HG02571 (cell line): ENCODE measurements around the gene VCL.
"Not testable (repeated sequence)": the region's sequence is repeated elsewhere in the genome, so short reads cannot be mapped to it uniquely, and the experiment has no call there.

Source experiments
- ATAC-seq: cut with Tn5 transposase; IDR thresholded peaks from one replicate; pipeline ENCODE4 v1.9.1; 2021; ENCODE audit warnings: mild to moderate bottlenecking, moderate library complexity; ENCODE audit not compliant: unreplicated experiment

VCL gene

DNA sequence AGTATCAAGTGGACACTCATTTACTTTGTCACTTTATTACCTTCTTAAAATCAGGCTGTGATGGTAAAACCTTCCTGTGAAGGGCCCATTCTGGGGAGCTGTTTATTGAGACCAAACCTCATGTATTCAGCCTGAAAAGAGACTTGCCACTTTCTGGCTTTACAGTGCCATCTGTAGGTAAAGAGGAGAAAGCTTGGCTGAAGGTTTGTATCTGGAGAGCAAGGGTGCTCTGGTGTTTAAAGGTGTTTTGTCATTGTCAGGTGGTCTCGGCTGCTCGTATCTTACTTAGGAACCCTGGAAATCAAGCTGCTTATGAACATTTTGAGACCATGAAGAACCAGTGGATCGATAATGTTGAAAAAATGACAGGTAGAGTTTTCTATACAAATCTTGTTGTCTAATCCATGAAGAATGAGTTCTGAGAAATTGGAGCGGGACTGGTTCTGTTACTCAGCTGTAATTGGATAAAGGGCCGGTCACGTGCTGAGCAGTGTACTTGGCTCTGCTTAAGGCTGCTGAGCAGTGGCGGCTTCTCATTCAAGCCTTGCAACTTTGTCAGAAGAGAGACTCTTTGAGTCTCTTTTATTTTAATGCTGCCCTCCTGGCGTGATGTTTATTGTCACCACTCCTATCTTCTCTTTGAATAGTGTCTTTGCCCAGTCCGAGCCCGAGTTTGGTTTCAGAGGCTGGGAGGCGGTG is 105.8 kb downstream of the VCL start:
- ATAC-seq, result no peak

DNA sequence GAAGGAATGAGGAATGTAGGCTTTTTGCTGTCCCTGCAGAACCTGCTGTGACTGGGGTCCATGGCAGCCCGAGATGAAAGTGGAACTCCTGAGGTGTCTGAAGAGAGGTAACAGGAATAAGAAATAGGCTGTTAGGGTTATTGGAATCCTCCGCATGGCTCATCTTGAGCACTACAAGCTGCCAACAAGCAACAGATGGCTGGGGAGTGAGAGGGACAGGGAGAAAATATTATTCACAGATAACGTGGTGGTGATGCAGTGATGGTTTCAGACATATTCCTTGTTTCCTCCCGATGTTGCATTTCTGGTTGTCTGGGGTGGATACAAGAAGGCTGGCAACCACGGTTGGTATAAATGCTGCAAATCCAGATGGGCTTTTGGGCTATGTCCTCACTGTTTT is 106.6 kb downstream of the VCL start:
- no peak for ATAC-seq

DNA sequence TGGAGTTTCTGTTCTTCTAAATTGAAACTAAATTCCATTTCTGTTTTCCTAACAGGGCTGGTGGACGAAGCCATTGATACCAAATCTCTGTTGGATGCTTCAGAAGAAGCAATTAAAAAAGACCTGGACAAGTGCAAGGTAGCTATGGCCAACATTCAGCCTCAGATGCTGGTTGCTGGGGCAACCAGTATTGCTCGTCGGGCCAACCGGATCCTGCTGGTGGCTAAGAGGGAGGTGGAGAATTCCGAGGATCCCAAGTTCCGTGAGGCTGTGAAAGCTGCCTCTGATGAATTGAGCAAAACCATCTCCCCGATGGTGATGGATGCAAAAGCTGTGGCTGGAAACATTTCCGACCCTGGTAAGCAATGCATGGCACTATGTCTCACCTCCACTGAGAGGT is 107.1 kb downstream of the VCL start:
- ATAC-seq, result no peak

DNA sequence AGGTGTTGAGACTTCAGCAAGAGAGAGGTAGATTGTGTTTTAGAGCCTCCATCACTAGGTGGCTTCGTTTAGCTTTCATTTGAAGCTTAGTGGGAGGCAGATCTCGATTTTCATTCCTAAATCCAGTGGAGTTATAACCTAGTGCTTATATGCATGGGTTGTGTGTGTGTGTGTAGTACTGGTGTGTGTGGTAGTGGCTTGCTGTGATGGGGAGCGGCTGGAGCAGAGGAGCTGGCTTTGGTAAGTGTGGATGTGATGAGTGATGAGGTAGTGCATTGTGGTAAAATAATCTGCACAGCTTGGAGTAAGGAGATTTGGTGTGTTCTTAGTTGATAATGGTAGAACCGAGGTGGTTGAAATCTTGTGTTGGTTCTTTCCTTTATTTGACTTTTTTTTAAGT is 109.5 kb downstream of the VCL start:
- no peak for ATAC-seq

DNA sequence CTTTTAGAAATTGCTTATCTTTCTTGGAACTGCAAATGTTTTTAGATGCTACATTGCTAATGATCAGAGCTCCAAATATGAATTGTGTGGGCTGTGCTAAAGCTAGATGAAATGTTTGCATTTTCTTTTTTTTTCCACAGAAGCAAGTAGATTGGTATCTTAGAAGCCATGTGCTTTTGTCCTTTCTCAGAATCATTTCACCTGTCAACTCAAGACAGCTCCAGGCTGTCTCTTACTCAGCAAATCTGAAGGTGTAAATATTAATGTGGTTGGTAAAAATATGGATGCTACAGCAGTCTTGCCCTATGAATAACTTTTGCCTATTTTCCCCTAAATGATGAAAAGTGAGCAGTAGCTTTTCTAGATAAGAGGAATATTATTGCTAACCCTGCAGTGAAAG is 111.5 kb downstream of the VCL start:
- no peak for ATAC-seq

DNA sequence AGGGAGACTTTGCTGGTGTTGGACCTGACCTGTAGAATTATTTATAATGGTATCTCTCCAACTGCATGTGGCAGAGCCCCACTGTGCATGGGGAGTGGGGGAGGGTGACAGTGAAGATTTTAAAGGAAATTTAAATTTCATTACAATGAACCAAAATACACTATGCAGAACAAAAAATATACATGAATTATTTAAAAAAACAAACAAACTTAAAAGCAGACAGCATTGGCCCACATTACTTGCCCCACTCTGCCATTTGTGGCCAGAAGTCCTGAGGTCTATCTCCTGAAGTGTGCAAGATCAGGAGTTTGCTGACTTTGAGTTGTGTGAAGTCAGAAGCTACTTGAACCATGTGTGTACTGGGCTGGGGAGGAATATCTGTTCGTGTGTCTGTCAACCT is 112.2 kb downstream of the VCL start:
- ATAC-seq, result no peak

DNA sequence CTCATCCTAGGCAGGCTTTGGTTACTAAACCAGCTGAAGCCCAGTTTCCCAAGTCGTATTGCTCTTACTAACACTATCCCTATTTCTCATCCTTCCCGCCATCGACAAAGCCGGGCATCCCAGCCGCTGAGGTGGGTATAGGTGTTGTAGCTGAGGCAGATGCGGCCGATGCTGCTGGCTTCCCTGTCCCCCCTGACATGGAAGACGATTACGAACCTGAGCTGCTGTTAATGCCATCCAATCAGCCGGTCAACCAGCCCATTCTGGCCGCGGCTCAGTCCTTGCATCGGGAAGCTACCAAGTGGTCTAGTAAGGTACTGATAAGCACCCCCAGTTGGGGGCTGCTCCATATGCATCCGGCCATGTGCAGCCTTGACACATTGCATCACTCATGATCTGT is 113.9 kb downstream of the VCL start:
- no peak for ATAC-seq

DNA sequence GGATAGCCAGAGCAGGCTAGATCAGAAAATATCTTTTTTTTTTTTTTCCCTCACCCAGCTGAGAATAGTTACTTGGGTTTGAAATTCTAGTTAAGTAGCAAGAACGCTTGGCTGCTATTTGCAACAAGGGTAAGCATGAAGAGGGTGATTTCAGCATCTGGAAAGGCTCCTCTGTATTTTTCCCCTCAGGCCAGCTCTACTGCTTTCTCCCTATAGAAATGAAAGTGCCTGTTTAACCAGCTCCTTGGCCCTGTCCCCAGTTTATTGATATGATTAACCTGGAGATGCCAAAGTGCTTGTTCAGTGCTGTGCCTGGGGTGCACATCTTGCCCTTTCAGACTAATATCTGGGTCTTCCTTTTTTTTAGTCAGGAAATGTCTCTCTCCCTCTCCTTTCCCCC is 115.6 kb downstream of the VCL start:
- ATAC-seq, result no peak

DNA sequence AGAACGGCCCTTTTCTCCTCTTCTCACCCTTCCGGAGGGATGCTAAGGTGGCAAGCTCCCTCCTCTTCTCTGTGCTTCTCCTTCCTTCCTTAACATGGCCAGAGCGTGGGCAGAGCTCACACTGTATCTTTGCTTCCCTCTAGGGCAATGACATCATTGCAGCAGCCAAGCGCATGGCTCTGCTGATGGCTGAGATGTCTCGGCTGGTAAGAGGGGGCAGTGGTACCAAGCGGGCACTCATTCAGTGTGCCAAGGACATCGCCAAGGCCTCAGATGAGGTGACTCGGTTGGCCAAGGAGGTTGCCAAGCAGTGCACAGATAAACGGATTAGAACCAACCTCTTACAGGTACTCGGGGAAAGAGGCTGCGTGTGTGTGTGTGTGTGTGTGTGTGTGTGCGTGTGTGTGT is 116.1 kb downstream of the VCL start:
- ATAC-seq, result no peak

DNA sequence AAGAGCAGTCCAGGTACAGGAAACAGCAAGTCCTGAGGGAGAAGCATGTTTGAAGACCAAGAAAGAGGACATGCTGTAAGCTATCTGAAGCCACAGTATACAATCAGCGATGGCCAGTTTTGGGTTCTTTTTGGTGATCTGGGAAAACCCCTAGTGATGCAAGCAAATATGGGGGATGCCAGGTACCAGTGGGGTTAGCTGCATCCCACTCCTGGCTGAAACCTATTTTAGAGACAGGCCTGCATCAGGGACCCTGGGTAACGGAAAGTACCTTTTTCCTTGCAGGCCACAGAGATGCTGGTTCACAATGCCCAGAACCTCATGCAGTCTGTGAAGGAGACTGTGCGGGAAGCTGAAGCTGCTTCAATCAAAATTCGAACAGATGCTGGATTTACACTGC is 119.8 kb downstream of the VCL start:
- no peak for ATAC-seq

DNA sequence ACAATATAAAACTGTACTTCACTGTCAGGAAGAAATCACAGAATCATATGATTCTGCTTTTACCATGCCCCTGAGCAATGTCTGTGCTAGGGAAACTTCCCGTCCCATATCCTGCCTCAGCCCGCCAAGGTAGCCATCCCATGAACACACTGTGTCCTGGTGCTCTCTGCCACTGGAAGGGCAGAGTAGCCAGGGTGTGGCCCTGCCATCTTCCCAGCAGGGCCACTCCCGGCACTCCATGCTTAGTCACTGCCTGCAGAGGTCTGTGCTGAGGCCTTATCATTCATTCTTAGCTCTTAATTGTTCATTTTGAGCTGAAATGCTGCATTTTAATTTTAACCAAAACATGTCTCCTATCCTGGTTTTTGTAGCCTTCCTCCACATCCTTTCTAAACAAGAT is 120.9 kb downstream of the VCL start:
- no peak for ATAC-seq

DNA sequence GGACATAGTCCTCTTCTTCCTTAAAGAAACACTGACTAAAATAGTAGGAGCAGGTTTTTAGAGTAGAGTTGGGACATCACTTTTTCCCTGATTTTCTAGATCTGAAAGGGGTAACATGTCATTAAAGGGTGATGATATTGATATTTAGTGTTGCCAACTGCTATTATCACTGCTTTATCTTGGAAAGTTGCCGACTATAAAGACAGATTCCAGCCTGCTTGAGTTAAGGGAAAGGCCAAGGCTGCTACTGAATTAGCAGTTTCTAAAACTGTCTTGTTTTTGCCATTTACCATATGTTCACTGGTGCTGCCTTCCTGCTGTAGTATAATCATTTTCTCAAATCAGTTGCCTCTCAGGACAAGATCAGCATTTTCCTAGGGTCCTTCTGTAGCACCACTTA is 123.0 kb downstream of the VCL start:
- ATAC-seq, result no peak

DNA sequence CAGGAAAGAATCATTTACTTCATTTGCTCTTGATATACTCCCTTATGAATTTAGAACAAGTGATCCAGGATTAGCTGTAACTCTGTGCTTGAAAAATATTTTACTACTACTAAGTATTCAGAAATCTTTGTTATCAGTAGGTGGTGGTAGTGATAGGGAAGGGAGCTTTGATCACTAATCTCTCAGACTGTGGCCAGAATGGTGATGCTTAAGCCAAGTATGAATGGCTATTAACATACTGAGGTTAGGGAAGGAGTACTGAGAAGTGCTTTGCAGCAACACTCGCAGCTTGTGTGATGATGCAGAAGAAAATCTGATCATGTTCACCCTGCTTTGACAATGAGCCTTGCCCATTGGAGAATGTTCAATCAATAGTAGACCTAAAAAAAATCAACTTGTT is 123.5 kb downstream of the VCL start:
- ATAC-seq, result no peak

DNA sequence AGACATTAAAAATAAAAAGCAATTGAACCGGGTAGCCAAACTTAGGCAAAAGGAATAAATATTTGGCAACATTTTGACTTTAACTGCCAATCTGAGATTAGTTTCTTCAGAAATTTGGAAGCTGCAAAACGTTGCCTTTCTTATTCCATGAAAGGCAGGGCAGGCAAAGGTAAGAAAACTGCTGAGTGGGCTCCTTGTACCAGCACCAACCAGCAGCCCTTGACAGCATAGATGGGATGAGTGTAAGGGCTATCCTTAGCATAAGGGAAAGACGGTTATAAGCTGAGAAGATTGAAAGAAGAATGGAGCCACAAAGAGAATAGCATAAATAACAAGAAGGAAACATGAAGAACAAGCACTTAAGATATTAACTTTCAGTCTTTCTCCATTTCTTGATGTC is 124.1 kb downstream of the VCL start:
- no peak for ATAC-seq

DNA sequence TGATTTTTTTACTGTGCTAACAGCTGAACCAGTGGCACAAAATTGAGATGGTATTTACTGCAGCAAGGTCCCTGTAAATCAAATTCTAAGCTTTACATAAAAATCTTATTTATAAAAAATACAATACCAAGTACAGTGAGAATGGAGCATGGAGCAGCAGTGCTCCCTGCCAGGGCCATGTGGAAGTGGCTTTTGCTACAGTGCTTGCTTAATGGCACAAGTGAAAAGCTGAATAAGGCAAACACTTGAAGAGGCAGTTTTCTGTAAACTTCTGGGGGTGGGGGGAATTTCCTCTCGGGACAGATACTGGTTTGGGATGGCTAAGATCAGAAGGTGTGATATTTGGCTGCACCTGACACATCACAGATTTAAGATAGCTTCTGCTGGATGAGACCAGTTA is 125.2 kb downstream of the VCL start:
- no peak for ATAC-seq

DNA sequence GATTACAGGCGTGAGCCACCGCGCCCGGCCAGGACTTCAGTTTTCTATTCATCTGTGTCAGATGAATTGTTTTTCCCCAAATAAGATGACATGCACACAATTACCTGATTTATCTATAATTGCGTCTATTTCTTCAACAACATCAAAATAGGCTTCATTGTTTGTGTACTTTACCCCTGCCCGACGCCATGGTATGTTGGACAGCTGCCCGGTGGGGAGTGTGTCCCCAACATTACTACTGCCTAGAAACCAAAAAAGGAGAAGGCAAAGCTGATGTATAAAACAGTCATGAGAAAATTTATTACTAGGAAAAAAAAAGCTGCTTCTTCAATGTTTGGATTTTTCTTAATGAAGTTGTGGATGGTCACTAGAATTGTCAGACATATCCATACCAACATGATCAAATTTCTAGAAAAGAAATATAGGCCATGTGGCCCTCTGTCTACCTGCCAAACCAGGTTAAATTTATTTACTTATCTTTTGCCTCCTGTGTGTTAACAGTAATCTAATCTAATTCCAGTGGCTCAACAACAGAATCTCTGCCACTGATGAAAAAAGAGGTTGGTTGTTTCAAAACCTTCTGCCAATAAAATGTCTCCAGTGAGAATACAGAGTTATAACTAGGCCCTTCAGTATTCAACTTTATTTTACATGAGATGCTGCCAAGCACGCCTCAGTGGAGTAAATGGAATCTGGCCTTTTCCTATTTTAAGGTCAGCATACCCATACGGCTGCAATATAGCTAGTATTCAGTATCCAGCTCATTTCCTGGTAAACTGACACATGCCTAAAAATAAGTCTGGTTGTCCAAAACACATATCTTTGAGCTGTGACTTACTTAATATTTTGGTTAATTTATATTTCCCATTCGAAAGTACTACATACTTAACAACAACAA is 136.3 kb downstream of the VCL start:
- ATAC-seq, result no peak

DNA sequence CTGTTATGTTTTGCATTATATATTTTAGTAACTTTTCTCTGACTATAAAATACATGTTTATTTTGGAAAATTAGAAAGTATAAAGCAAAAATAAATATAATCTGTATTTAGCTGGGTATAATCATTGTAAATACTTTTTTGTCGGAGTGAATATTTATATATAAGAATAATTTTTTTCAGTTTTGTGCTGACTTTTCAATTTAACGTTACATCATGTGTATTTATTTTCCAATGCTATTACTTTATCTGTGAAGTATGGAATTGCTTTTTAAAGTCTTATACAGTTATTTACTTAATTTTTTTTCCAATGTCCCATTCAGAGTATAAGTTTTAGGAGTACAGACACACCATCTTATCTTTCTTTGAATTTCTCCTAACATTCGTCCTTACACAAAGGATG is 137.5 kb downstream of the VCL start:
- no peak for ATAC-seq

DNA sequence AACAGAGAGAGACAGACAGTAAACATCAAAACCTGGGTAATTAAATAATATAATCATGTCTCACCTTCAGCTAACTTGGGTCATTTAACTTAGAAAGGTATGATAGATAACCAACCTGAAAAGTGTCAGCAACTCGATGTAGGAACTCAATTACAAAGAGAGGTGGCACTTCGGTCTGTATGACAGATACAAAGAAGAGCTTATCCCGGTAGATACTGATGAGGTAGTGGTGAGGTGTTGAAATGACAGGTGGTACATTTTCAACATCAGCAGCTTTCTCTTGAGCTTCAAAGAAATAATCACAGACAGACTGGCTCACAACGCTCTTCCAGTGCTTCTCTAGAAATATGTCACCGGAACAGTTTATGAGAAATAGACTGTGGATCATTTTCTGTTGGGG is 140.1 kb downstream of the VCL start:
- ATAC-seq, result no peak

DNA sequence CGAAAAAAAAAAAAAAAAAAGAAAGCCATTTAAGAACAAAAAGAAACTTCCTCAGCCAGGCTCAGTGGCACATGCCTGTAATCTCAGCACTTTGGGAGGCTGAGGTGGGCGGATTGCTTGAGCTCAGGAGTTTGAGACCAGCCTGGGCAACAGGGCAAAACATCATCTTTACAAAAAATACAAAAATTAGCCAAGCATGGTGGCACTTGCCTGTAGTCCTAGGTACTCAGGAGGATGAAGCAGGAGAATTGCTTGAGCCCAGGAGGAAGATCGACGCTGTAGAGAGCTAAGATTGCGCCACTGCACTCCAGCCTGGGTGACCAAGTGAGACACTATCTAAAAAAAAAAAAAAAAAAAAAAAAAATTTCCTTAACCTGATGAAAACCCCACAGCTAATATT is 140.7 kb downstream of the VCL start:
- ATAC-seq, result not testable (repeated sequence)

DNA sequence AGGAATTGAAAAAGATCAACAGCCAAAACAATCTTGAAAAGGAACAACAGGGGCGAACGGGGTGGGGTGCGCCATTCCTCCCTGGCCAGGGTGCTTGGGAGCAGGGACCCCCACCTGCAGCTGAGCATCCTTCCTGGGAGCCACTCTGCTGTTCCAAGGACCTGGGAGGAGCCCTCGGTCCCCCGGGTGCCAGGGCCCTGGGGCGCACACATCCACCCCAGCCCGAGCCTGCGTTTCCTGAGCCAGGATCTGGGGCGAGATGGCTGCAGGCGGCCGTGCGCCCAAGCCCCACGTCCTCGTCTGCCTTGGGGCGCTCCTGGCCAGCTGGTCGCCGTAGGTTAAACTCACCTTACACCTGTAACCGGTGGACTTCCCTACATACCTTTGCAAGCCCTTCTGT is 142.1 kb downstream of the VCL start:
- ATAC-seq, result no peak

DNA sequence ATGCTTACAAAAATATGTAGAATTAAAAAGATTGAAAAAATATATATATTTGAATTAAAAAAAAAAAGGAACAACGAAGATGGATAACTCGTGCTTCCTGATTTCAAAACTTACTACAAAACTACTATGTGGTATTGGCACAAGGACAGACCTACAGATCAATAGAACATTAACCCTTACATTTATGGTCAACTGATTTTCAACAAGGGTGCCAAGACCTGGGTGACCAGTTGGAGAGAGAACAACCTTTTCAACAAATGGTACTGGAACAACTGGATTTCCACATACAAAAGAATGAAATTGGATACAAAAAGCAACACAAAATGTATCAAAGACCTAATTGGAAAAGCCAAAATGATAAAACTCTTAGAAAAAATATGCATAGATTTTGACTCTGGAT is 142.6 kb downstream of the VCL start:
- ATAC-seq, result no peak

DNA sequence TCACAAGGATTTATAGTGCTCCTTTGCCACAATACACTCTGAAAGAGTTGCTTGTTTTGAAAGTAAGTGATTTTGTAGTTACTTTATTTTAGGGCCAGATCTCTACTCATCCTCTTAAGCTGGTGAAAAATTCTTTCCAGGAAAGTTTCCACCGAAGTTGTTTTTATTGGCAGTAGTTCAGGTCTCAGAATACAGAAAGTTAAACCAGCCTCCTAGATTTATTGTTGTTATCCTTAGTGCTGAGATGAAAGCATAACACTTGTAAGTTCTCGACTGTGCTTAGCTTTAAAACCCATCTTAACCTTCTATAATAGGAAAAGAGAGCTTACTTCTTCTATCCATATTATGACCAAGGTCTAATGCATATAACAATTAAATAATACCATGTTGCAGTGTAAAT is 147.2 kb downstream of the VCL start:
- no peak for ATAC-seq

DNA sequence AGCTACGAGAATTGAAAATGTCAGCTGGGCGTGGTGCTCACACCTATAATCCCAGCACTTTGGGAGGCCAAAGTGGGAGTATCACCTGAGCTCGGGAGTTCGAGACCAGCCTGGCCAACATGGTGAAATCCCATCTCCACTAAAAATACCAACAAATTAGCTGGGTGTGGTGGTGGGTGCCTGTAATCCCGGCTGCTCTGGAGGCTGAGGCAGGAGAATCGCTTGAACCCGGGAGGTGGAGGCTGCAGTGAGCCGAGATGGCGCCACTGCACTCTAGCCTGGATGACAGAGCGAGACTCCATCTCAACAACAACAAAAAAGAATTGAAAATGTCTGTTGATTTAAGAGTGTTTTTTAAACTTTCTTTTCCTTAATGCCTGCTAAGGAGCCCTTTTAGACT is 149.1 kb downstream of the VCL start:
- not testable (repeated sequence) for ATAC-seq
